GM21390 (cell line): ENCODE data around the gene SLC11A1.

ENCODE experiments used
- ATAC-seq: cut with Tn5 transposase; IDR thresholded peaks from one replicate; pipeline ENCODE4 v1.9.1; 2021; ENCODE audit not compliant: unreplicated experiment

Gene SLC11A1

GRCh38 chr2:218366621-218367414 is 15.3 kb upstream of the SLC11A1 start:
- no peak for ATAC-seq

- peak; percentile 95 for ATAC-seq
These were observed 14.5 kb upstream of the SLC11A1 start for GRCh38 chr2:218367415-218368149.

GRCh38 chr2:218368150-218368528 is 13.9 kb upstream of the SLC11A1 start:
- ATAC-seq = no peak

- ATAC-seq = no peak
These were observed 13.4 kb upstream of the SLC11A1 start for GRCh38 chr2:218368621-218369153.

GRCh38 chr2:218369330-218369729 is 12.7 kb upstream of the SLC11A1 start:
- no peak for ATAC-seq

- ATAC-seq = no peak
These were observed 11.5 kb upstream of the SLC11A1 start for GRCh38 chr2:218370410-218371063.

- ATAC-seq = no peak
These were observed 10.1 kb upstream of the SLC11A1 start for GRCh38 chr2:218371983-218372350.

GRCh38 chr2:218374795-218375194 is 7.3 kb upstream of the SLC11A1 start:
- no peak for ATAC-seq

- no peak for ATAC-seq
These were observed 6.9 kb upstream of the SLC11A1 start for GRCh38 chr2:218375212-218375611.

GRCh38 chr2:218378053-218378452 is 4.0 kb upstream of the SLC11A1 start:
- ATAC-seq = no peak

- ATAC-seq = no peak
These were observed 712 bp downstream of the SLC11A1 start for GRCh38 chr2:218382785-218383184.

- no peak for ATAC-seq
These were observed 1.9 kb downstream of the SLC11A1 start for GRCh38 chr2:218383892-218384519.

- ATAC-seq = no peak
These were observed 2.9 kb downstream of the SLC11A1 start for GRCh38 chr2:218384975-218385374.

- ATAC-seq = no peak
These were observed 4.7 kb downstream of the SLC11A1 start for GRCh38 chr2:218386505-218387368.

- no peak for ATAC-seq
These were observed 5.5 kb downstream of the SLC11A1 start for GRCh38 chr2:218387369-218388194.

GRCh38 chr2:218389333-218390150 is 7.5 kb downstream of the SLC11A1 start:
- ATAC-seq = no peak

GRCh38 chr2:218391202-218391601 is 9.1 kb downstream of the SLC11A1 start:
- ATAC-seq = no peak

- ATAC-seq = no peak
These were observed 10.4 kb downstream of the SLC11A1 start for GRCh38 chr2:218392459-218392858.
